ENCODE results near the gene C19orf73. TPM values are rescaled to one million over a fixed set of nuclear protein-coding genes. Genes with fewer than 3 reads are reported as not detected.

The C19orf73 gene
- total RNA-seq, 4 donors from 2014 or later, result 0.83 to 3.3 (median 1.9) TPM

- intact Hi-C loops (cut with DNase I), result loop anchor here (5.0 kb wide), 2 partner anchors 53 to 103 kb away; no protein-coding TSS in a partner anchor
- no peaks in the 10 kb centered on the region for H3K27me3 ChIP-seq
- no peak for DNase-seq (ENCODE audit: extremely low spot score)
- WGBS, result 70% methylated on average over 23 of the region's 23 CpGs
- no peak overlapping the region for H3K4me3 ChIP-seq
- H3K36me3 ChIP-seq, result peaks cover 71 to 99% (median 97%) of the 10 kb centered on the region in 4 donors
- H3K9me3 ChIP-seq, result no peaks in the 10 kb centered on the region
- peaks cover 14 to 38% (median 29%) of the 10 kb centered on the region in 4 donors for H3K4me1 ChIP-seq
- no peak overlapping the region for H3K27ac ChIP-seq (replicated peaks in 1 of 4)
- TF ChIP-seq POLR2AphosphoS5 (IDR thresholded peaks at IDR 0.05) (no peak), CTCF (IDR thresholded peaks at IDR 0.05) (no peak)
Measured at GRCh38 chr19:49094505-49095482, 24.1 kb downstream of the C19orf73 start.

- WGBS, result 92% methylated on average over 6 of the region's 6 CpGs
- Histone ChIP-seq H3K4me1 (peaks cover 16 to 41% (median 29%) of the 10 kb centered on the region in 4 donors), H3K4me3 (no peak overlapping the region), H3K27ac (replicated peaks in 1 of 4) (no peak overlapping the region), H3K9me3 (no peaks in the 10 kb centered on the region), H3K27me3 (no peaks in the 10 kb centered on the region), H3K36me3 (peaks cover 65 to 99% (median 91%) of the 10 kb centered on the region in 4 donors)
- intact Hi-C loops (cut with DNase I), result no loop called here
- DNase-seq (ENCODE audit: extremely low spot score), result no peak
- TF ChIP-seq CTCF (IDR thresholded peaks at IDR 0.05) (no peak), POLR2A (IDR thresholded peaks at IDR 0.05; ENCODE audit: low read depth) (no peak), POLR2AphosphoS5 (IDR thresholded peaks at IDR 0.05) (no peak), EP300 (IDR thresholded peaks at IDR 0.05) (no peak)
Measured at GRCh38 chr19:49092686-49093085, 26.3 kb downstream of the C19orf73 start.

GRCh38 chr19:49091391-49092038, 27.4 kb downstream of the C19orf73 start:
- TF ChIP-seq CTCF (IDR thresholded peaks at IDR 0.05) (no peak), EP300 (IDR thresholded peaks at IDR 0.05) (no peak), POLR2AphosphoS5 (IDR thresholded peaks at IDR 0.05) (no peak), POLR2A (IDR thresholded peaks at IDR 0.05; ENCODE audit: low read depth) (no peak)
- intact Hi-C loops (cut with DNase I), result no loop called here
- 93% methylated on average over 17 of the region's 17 CpGs for WGBS

GRCh38 chr19:49086296-49086695, 32.6 kb downstream of the C19orf73 start:
- Histone ChIP-seq H3K4me3 (peak overlapping the region; percentile 72 to 97 (median 88)), H3K9me3 (no peaks in the 10 kb centered on the region), H3K27ac (replicated peaks in 1 of 4) (peak overlapping the region; percentile 83 to 95 (median 89)), H3K36me3 (peaks cover 25 to 48% (median 36%) of the 10 kb centered on the region in 4 donors), H3K4me1 (peaks cover 24 to 50% (median 37%) of the 10 kb centered on the region in 4 donors), H3K27me3 (no peaks in the 10 kb centered on the region)
- DNase-seq (ENCODE audit: extremely low spot score), result no peak
- intact Hi-C loops (cut with DNase I), result no loop called here
- WGBS, result 41% methylated on average over 11 of the region's 11 CpGs
- no peak for TF ChIP-seq EP300 (IDR thresholded peaks at IDR 0.05)
- no peak for TF ChIP-seq POLR2A (IDR thresholded peaks at IDR 0.05; ENCODE audit: low read depth)

More at GRCh38 chr19:49091391-49092038, 27.4 kb downstream of the C19orf73 start:
- Histone ChIP-seq H3K27ac (replicated peaks in 1 of 4) (no peak overlapping the region), H3K36me3 (peaks cover 58 to 97% (median 82%) of the 10 kb centered on the region in 4 donors), H3K27me3 (no peaks in the 10 kb centered on the region), H3K4me3 (no peak overlapping the region), H3K9me3 (no peaks in the 10 kb centered on the region), H3K4me1 (peaks cover 28 to 49% (median 37%) of the 10 kb centered on the region in 4 donors)
- DNase-seq (ENCODE audit: extremely low spot score), result no peak

GRCh38 chr19:49085868-49086232, 33.1 kb downstream of the C19orf73 start:
- peak overlapping the region; percentile 72 to 97 (median 88) for H3K4me3 ChIP-seq
- no peaks in the 10 kb centered on the region for H3K9me3 ChIP-seq
- intact Hi-C loops (cut with DNase I), result no loop called here
- no peaks in the 10 kb centered on the region for H3K27me3 ChIP-seq
- peak overlapping the region; percentile 83 to 95 (median 89) for H3K27ac ChIP-seq (replicated peaks in 1 of 4)
- WGBS, result under 1% methylated on average over 14 of the region's 14 CpGs
- H3K4me1 ChIP-seq, result peaks cover 24 to 50% (median 37%) of the 10 kb centered on the region in 4 donors
- no peak for DNase-seq (ENCODE audit: extremely low spot score)
- no peak for TF ChIP-seq EP300 (IDR thresholded peaks at IDR 0.05)
- TF ChIP-seq CTCF (IDR thresholded peaks at IDR 0.05), result no peak
- no peak for TF ChIP-seq POLR2AphosphoS5 (IDR thresholded peaks at IDR 0.05)
- TF ChIP-seq POLR2A (IDR thresholded peaks at IDR 0.05; ENCODE audit: low read depth), result no peak
- peaks cover 20 to 43% (median 31%) of the 10 kb centered on the region in 4 donors for H3K36me3 ChIP-seq

Measured in esophagus muscularis mucosa (tissue), 4 donors.